Measurements from ENCODE around the gene ATP11A.

ATP11A gene

GRCh38 chr13:112767506-112768471 lies 78.0 kb downstream of the ATP11A start:
- Histone ChIP-seq H2AFZ (ENCODE audit: low read length) (no peak overlapping the region), H3K9me2 (replicated peaks; ENCODE audit: insufficient read depth, low read length) (no peaks in the 10 kb centered on the region), H3K27ac (ENCODE audit: low read length) (no peak overlapping the region), H3K4me3 (ENCODE audit: low read length) (no peak overlapping the region), H4K20me1 (ENCODE audit: insufficient read depth, low read length) (no peaks in the 10 kb centered on the region), H3K9me3 (replicated peaks; ENCODE audit: insufficient read depth, low read length) (no peaks in the 10 kb centered on the region), H3K27me3 (replicated peaks; ENCODE audit: insufficient read depth, low read length) (no peaks in the 10 kb centered on the region), H3K4me1 (ENCODE audit: low read length) (no peaks in the 10 kb centered on the region), H3K79me2 (ENCODE audit: low read length) (peaks cover 33% of the 10 kb centered on the region), H3F3A (ENCODE audit: insufficient read depth, low read length) (no peaks in the 10 kb centered on the region), H3K36me3 (replicated peaks; ENCODE audit: insufficient read depth, low read length) (no peaks in the 10 kb centered on the region), H3K9ac (ENCODE audit: low read length) (no peak overlapping the region), H3K4me2 (ENCODE audit: low read depth, low read length) (no peak overlapping the region)
- TF ChIP-seq EZH2 (optimal IDR thresholded peaks at IDR 0.05; ENCODE audit: low read depth, low read length) (no peak), CTCF (IDR thresholded peaks at IDR 0.05; ENCODE audit: low read length) (no peak), EZH2phosphoT487 (IDR thresholded peaks at IDR 0.05; ENCODE audit: low read length) (no peak)
- no peak for DNase-seq

DNA sequence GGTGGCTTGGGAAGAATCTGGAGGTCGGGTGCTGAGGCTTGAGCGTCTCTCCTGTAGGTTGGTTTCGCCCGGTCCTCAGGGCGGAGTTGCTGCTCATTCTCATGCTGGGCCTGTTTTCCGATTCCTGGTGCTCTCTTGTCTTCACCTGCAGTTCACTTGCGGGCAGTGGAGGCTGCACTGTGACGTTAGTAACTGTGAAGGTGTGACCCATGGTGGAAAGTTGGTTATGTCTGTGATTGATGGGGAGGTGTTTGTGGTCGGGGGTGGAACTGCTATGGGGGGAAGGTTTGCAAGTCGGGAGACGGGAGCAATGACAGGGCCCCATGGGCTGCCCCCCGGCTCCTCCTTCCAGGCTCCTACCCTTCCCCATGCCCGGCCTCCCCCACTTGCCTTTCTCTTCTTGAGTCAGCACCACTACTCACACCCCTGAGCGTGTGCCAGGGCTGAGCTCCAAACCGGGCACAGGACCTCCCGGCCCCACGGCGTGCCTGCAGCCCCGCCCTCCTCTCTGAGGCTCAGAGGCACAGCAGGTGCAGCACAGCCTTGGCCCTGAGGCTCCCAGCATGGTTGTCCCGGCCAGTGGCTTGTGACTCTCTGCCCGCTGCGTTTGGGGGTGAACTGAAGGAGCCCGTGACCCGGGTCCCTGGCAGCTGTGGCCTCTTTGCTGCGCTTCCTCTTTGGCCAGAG lies 79.1 kb downstream of the ATP11A start:
- TF ChIP-seq CTCF (IDR thresholded peaks at IDR 0.05; ENCODE audit: low read length) (no peak), EZH2 (optimal IDR thresholded peaks at IDR 0.05; ENCODE audit: low read depth, low read length) (no peak), EZH2phosphoT487 (IDR thresholded peaks at IDR 0.05; ENCODE audit: low read length) (no peak)
- Histone ChIP-seq H3K9me3 (replicated peaks; ENCODE audit: insufficient read depth, low read length) (no peaks in the 10 kb centered on the region), H3K27ac (ENCODE audit: low read length) (no peak overlapping the region), H4K20me1 (ENCODE audit: insufficient read depth, low read length) (no peaks in the 10 kb centered on the region), H3K9ac (ENCODE audit: low read length) (no peak overlapping the region), H3K4me3 (ENCODE audit: low read length) (no peak overlapping the region), H3K79me2 (ENCODE audit: low read length) (peaks cover 36% of the 10 kb centered on the region), H3K9me2 (replicated peaks; ENCODE audit: insufficient read depth, low read length) (no peaks in the 10 kb centered on the region), H2AFZ (ENCODE audit: low read length) (no peak overlapping the region), H3K4me2 (ENCODE audit: low read depth, low read length) (no peak overlapping the region), H3F3A (ENCODE audit: insufficient read depth, low read length) (no peaks in the 10 kb centered on the region), H3K4me1 (ENCODE audit: low read length) (no peaks in the 10 kb centered on the region), H3K36me3 (replicated peaks; ENCODE audit: insufficient read depth, low read length) (no peaks in the 10 kb centered on the region), H3K27me3 (replicated peaks; ENCODE audit: insufficient read depth, low read length) (no peaks in the 10 kb centered on the region)
- no peak for DNase-seq

GRCh38 chr13:112769615-112770014 lies 79.8 kb downstream of the ATP11A start:
- no peaks in the 10 kb centered on the region for H4K20me1 ChIP-seq (ENCODE audit: insufficient read depth, low read length)
- H3K79me2 ChIP-seq (ENCODE audit: low read length) = peaks cover 40% of the 10 kb centered on the region
- H3K4me2 ChIP-seq (ENCODE audit: low read depth, low read length) = no peak overlapping the region
- no peak overlapping the region for H3K9ac ChIP-seq (ENCODE audit: low read length)
- H3K4me1 ChIP-seq (ENCODE audit: low read length) = no peaks in the 10 kb centered on the region
- no peaks in the 10 kb centered on the region for H3K27me3 ChIP-seq (replicated peaks; ENCODE audit: insufficient read depth, low read length)
- H2AFZ ChIP-seq (ENCODE audit: low read length) = no peak overlapping the region
- TF ChIP-seq CTCF (IDR thresholded peaks at IDR 0.05; ENCODE audit: low read length) = no peak
- no peaks in the 10 kb centered on the region for H3K36me3 ChIP-seq (replicated peaks; ENCODE audit: insufficient read depth, low read length)
- no peak for DNase-seq
- no peaks in the 10 kb centered on the region for H3F3A ChIP-seq (ENCODE audit: insufficient read depth, low read length)
- no peaks in the 10 kb centered on the region for H3K9me2 ChIP-seq (replicated peaks; ENCODE audit: insufficient read depth, low read length)
- H3K27ac ChIP-seq (ENCODE audit: low read length) = no peak overlapping the region
- no peak overlapping the region for H3K4me3 ChIP-seq (ENCODE audit: low read length)
- H3K9me3 ChIP-seq (replicated peaks; ENCODE audit: insufficient read depth, low read length) = no peaks in the 10 kb centered on the region
